GM18507 (cell line): ENCODE results near the gene VENTX.

Source experiments
- DNase-seq: peaks from one replicate; pipeline ENCODE4 v3.0.0; 2011; ENCODE audit warnings: low read depth; ENCODE audit not compliant: insufficient read length; ENCODE audit errors: extremely low spot score
- FAIRE-seq: peaks from 2 replicates; lab custom pipeline; 2011; peaks lifted over from hg19 to GRCh38; lab: Jason Lieb, UNC

The VENTX gene, protein sequence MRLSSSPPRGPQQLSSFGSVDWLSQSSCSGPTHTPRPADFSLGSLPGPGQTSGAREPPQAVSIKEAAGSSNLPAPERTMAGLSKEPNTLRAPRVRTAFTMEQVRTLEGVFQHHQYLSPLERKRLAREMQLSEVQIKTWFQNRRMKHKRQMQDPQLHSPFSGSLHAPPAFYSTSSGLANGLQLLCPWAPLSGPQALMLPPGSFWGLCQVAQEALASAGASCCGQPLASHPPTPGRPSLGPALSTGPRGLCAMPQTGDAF

DNA sequence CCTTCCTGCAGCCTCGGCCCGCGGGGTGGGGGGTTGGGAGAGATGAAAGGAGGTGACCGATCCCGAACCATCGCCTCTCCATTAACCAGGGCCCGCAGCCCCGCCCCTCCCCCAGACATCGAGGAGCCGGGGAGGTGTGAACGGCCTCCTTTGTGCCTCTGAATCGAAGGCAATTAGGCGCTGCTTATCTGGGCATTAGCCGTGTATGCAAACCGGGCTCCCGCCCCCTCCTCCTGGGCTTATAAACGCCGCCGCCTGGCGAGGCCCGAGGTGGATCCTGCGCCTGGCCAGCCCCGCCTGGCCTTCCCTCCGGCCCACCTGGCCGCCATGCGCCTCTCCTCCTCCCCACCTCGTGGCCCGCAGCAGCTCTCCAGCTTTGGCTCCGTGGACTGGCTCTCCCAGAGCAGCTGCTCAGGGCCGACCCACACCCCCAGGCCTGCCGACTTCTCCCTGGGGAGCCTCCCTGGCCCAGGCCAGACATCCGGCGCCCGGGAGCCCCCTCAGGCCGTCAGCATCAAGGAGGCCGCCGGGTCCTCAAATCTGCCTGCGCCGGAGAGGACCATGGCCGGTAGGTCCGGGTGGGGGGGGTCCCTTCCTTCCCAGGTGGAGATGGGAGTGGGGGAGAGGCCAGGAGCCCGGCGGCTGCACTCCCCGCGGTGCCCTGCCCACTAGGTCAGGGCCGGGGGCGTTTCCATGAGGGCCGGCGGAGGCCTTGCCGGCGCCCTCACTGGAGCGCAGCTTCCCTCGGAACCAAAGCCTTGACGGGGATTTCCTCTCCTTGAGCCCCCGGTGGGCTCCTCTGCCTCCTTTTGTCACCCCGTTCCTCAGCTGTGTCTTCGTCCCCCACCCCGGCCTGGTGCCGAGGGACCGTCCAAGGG is at the start of gene VENTX:
Gene VENTX, plus strand, starts transcription at position 268 of the 878 bp plus-strand sequence. Its CDS starts 60 bp downstream, at position 328.
- FAIRE-seq (no peak), DNase-seq (no peak)

DNA sequence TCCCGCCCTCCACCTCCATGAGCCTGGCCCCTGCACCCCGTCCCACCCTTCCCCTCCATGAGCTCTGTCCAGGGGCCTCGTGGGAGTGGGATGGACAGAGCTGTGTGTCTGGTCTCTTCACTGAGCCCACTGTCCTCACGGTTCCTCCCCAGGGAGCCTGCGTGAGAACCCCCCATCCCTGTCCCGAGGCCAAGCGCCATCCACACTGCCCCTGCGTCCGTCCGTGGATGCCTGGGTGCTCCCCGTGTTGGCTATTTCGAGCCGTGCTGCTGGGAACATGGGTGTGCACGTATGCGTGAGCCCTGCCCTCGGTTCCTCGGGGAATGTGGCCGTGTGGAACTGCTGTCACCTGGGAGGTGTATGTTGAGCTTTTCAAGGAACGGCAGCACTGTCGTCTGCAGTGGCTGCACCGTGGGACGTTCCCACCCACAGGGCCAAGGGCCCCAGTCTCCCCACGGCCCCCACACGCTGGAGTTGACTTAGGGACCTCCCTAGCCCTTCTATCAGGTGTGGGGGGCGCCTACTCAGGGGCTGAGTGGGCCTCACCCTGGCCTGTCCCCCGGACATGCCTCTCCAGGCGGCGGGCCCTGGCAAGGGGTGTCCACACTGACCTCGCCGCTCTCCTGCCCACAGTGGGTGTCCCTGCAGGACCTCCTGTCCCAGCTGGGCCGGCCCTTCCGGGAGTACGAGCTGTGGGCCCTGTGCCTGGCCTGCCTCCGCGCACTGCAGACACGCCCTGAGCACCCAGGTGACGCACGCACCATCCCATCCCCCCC is 49.6 kb upstream of the VENTX start:
- DNase-seq (no peak), FAIRE-seq (no peak)

DNA sequence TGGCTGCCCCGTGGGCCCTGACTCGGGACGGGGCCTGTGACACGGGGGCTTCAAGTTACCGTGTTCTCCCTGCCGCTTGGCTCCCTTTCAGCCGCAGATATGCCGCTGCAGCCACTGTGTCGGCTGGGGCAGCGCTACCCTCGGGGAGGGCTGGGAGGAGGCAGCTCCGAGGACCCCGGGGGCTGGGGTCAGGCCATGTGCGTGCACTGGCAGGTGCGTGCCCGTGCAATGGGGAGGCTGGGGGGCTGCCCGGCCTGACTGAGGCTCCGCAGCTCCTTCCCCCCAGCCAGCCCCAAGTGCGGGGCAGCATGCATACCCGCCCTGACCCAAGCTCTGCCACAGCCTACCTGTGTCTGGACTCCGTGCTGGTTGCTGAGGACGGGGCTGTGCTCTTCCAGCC is 48.4 kb upstream of the VENTX start:
- FAIRE-seq (no peak), DNase-seq (no peak)

DNA sequence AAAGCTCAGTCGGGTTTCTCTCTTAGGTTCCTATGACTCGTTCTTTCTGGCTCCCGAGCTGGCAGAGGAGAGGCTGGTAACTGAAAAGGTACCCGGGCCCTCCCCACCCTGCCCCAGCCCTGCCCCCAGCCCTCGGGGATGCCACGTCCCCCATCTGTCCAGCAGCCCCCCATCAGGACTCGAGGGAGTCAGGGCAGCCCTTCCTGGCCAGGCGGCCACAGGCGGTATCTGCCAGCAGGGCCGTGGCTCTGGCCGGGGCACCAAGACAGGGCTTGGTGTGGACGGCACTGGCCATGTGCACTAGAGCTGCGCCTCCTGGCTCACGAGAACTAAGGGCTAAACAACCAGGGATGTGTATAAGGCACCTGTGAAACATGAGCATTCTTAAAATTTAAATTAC is 47.9 kb upstream of the VENTX start:
- DNase-seq = no peak
- FAIRE-seq = no peak

DNA sequence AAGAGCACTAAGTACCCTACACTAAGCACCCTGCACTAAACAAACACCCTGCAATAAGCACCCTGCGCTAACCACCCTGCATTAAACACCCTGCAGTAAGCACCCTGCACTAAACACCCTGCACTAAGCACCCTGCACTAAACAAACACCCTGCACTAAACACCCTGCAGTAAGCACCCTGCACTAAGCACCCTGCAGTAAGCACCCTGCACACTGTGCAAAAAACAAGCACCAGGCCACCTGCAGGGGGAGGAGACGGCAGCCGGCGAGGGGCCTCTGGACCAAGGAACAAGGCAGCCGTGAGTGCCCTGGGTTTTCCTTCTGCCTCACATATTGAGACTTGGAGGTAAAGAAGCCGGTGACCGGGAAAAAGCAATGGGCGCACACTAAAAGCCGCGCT is 47.4 kb upstream of the VENTX start:
- FAIRE-seq (no peak), DNase-seq (no peak)

DNA sequence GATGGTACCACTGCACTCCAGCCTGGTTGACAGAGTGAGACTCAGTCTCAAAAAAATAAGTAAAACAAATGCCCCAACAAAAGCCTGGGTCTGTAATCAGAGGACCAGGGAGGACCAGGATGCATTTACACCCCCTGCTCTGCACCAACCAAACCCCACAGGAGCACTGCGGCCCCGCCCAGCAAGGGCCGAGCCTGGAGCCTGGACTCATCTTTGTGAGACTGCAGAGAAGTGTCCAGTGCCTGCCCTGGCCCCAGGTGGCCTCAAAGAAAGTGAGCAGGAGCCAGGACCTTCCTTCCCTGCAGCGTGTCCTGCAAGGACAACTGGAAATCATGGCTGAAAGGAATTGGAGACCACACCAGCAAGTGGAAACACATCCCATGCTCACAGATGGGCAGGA is 46.0 kb upstream of the VENTX start:
- no peak for DNase-seq
- FAIRE-seq = no peak

DNA sequence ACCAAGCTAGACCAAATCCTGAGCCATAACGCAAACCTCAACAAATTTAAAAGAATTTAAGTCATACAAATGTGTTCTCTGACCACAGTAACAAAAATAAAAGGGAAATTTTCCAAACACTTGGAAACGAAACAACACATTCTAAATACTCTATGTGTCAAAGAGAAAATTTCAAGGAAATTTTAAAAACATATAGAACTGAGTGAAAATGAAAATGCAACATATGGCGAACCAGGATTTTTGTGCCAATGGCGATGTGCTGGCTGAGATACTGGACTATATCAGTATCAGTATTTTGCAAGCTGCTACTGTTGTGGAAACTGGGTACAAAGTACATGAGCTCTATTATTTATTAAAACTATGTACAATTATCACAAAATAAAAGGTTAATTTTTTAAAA is 43.5 kb upstream of the VENTX start:
- no peak for FAIRE-seq

DNA sequence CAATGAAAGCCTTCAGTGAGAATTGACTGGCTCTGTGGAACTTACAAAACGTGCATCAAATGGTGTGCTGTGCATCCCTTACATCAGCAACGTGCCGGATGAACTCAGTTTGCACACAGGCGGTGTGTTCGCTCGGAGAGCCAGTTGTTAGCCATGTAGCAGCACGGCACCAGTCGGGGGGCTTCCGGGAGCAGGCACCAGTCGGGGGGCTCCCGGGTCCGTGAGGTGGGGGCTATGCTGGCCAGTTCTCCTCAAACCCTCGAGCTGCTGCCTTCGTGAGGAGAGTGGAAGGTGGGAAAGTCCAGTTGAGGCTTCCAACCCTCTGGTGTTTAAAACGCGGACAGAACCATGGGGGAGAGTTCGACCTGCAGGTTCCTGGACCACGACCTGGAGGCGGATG is 42.6 kb upstream of the VENTX start:
- FAIRE-seq = no peak
- DNase-seq = no peak

More for the DNA sequence above, 43.5 kb upstream of the VENTX start:
- DNase-seq = no peak

DNA sequence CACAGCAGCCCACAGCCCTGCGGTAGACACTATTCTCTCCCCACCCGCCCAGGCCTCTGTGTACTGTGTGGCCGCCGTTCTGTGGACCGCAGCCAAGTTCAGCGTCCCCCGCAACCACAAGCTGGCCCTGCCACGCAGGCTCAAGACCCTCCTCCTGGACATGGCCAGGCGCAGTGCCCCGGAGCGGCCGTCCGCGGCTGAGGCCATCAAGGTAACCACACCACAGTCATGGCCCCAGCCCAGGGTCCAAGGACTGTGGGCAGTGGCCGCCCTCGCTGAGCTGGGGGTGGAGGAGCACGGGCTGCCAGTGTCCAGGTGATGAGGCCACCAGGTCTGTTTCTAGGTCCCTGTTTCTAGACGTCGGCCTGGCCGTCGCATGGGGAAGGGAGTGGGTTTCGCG is 42.0 kb upstream of the VENTX start:
- FAIRE-seq (no peak), DNase-seq (no peak)

DNA sequence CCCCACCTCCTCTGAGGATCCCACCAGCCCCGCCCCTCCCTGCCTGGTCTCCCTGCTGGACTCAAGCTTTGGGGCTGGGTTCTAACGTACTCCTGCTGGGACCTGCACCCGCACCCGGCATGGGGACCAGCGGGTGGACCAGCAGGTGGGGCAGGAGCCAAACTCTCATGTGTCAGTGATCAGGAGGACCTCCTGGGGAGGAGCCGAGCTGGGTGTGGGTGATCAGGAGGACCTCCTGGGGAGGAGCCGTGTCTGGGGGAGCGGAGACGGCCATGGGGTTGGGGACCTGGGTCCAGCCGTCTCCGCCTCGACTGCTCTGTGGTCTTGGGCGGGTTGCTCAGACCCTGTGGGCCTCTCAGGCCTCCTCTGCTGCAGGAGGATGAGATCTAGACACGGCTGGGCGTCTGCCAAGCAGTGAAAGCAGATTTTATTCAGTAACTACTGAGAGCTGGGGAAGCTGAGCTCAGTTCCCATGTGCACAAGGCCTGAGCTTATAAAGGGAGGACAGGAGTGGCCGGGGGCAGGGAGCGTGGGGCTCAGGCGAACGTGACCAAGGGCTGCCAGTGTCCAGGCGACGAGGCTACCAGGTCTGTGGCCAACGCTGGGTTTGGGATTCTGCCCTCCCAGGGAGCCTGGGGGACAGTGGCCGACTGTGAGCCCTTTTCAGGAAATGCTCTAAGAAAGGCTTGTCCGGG is 41.3 kb upstream of the VENTX start:
- DNase-seq = no peak
- no peak for FAIRE-seq

DNA sequence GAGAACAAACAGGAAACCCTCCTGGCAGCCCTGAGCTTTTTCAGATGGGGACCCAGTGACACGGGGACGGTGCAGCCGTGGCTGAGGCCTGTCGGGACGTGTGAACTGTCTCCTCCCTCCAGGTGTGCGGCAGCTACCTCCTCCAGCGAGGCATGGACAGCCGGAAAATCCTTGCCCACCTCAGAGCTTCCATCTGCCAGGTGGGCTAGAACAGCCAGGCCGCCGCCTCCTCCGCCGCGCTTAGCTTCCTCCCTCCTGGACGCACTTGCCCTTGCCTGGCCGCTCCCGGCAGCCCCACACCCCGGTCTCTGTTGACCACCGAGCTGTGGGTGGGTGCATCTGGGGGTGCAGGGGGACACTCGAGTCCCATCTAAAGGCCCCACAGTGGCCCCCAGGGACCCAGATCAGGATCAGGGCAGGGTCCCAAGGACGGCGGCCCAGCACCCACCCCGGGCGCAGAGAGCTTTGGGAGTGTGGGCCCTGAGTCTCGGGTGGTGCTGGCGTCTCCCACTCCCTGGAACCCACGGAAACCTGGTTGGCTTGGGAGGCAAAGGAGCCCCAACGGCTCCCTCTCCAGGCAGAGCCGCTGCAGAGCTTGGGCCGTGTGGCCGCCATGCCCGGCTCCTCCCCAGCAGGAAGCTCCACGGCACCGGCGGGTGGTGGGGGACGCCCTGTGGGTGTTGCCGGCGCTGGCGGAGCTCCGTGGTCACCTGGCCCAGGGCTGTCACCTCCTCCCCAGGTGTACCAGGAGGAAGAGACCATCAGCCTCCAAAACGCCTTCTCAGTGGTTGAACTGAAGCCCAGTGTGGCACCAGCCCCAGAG is 40.5 kb upstream of the VENTX start:
- FAIRE-seq (no peak), DNase-seq (no peak)

DNA sequence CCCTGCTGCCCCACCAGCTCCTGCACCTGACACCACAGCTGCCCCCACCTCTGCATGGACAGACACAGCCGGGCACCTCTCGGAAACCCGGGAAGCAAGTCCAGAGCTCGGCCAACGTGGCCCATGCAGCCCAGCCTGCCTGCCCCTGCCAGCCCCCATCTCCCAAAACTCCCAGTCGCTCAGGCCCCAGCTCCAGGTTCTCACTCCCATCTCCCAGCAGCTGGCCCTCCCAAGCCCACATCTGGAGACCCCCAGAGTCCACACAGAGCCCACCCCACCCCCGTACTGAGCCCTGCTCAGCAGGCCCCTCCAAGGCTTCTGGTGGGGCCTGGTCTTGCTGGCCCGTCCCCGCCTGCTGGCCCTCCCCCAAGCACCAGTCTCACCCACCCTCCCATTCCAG is 39.9 kb upstream of the VENTX start:
- FAIRE-seq (no peak), DNase-seq (no peak)

DNA sequence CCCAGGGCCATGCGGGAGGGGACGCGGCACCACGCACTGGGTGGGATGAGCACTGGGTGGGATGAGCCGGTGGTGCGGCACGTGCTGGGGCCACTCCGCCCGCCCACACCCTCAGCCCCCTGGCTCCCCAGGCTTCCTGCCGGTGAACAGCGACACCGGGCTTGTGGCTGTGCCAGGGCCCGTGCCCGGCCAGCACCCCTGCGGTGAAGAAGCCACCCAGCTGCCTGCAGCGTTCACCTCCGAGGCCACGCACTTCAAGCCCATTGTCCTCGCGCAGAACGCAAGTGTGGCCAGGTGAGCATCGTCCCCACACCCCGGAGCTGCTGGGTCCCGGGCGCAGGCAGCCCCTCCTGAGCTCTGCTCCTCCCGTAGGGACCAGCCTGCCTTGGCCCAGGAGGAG is 39.4 kb upstream of the VENTX start:
- DNase-seq = no peak
- no peak for FAIRE-seq

DNA sequence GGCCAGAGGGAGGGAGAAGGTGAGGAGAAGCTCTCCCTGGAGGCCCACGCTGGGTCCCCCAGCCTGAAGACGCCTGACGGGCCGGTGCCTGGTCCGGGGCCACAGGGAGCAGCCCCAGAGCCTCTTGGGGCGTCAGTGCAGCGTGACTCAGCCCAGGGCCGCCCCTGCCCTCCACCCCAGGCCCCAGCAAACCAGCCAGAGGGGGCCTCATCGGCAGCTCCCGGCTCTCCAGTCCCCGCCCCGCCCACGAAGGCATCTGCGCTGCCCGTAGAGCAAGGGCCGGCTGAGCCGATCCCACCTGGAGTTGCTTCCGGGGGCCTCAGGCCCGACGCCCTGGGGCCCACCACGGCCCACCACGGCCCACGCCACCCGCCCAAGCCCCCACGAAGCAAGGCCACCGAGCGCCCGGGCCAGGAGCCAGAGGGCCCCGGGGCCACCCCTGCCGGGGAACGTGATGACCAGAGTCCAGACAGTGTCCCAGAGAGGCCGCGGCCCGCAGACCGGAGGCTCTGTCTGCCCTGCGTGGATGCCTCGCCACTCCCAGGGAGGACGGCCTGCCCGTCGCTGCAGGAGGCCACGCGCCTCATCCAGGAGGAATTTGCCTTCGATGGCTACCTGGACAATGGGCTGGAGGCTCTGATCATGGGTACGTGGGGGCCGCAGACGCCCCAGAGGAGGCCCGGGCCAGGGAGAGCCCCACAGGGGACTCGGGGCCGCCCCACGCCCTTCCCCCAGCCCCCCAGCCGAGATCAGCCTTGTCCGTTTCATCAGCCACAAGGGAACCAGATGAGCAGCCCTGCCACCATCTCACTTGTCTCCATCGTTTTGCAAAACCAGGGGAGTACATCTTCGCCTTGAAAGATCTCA is 38.8 kb upstream of the VENTX start:
- FAIRE-seq (no peak), DNase-seq (no peak)

DNA sequence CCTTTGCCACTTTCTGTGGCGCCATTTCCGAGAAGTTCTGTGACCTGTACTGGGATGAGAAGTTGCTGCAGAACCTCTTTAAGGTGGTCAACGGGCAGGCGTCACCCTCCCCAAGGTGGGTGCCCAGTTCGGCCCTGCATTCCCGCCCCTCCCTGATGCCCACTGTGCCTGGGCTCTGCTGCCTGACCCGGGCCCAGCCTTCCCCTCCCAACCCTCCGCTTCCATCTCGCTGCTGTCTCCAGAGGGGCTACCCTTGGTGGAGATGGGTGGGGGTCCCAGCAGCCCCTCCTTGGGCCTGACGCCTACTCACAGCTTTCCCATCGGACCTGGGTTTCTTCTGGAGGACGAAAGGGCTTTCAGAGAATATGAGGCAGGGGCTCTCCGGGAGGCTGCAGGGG is 38.2 kb upstream of the VENTX start:
- no peak for FAIRE-seq
- no peak for DNase-seq

DNA sequence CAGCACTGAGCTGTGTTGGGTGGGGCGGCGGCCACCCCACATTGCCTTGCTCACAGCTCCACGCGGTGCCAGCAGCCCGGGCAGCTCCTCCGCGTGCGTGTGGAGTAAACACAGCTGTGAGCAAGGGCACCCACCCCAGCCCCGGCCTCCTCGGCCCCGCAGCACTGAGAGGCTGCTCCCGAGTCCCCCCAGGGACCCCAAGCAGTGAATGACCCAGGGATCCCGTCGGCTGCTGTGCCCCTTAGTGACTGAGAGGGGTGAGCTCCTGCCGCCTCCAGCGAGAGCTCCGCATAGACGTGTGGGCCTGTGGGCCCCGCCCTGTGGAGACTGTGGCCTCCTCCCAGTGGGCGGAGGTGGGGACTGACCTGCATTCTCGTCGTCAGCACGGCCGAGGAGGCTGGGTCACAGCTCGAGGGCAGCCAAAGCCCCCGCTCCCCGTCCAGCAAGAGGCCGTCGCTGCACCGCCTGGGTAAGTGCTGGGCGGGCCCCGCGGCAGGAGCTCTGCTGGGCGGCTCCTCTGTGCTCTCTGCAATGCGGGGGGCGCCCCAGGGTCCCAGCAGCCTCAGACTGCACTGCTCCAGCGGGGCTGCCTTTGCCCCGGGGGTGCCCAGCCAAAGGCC is 37.6 kb upstream of the VENTX start:
- DNase-seq (no peak), FAIRE-seq (no peak)

DNA sequence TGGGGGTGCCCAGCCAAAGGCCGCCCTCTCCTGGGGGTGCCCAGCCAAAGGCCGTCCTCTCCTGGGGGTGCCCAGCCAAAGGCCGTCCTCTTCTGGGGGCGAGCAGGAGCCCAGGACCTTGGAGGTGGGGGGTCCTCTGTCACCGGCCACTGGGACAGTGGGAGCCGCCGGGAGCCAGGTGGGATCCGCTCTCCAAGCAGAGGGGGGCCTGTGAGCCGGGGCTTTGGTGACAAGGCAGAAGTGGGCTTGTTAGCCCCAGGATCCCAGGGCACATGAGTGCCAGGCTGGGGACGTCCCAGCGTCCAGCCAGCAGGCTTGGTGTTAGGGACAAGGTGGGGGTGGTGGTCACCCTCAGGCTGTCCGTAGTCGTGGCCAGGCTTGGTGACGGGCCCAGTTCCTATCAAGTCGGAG is 37.0 kb upstream of the VENTX start:
- FAIRE-seq = no peak
- no peak for DNase-seq
